H9 (cell line): ENCODE results near the gene ARMC9. TPM values are rescaled to one million over a fixed set of nuclear protein-coding genes. Genes with fewer than 3 reads are reported as not detected.

Source experiments
- DNase-seq: peaks from one replicate; pipeline ENCODE4 v3.0.0-alpha.2; 2017
- H2AFZ ChIP-seq: one replicate; pipeline ENCODE4 v1.6.1; 2013; ENCODE audit warnings: mild to moderate bottlenecking, low read length, control low read depth, moderate library complexity
- H2AK5ac ChIP-seq: 2 replicates; pipeline ENCODE4 v1.6.1; 2013; ENCODE audit warnings: low read length, control low read depth, mixed read lengths; ENCODE audit not compliant: insufficient read length
- H2BK120ac ChIP-seq: one replicate; pipeline ENCODE4 v1.6.1; 2013; ENCODE audit warnings: low read depth, mild to moderate bottlenecking, low read length, control low read depth, inconsistent platforms; ENCODE audit not compliant: poor library complexity, severe bottlenecking
- H2BK12ac ChIP-seq: 2 replicates; pipeline ENCODE4 v1.6.1; 2013; ENCODE audit warnings: low read length, control low read depth, mixed read lengths, low read depth; ENCODE audit not compliant: insufficient read length
- H2BK15ac ChIP-seq: 2 replicates; pipeline ENCODE4 v1.6.1; 2013; ENCODE audit warnings: low read depth, low read length, control low read depth
- H2BK20ac ChIP-seq: one replicate; pipeline ENCODE4 v1.6.1; 2013; ENCODE audit warnings: low read depth, mild to moderate bottlenecking, low read length, control low read depth, inconsistent platforms; ENCODE audit not compliant: poor library complexity, severe bottlenecking
- H2BK5ac ChIP-seq: 2 replicates; pipeline ENCODE4 v1.6.1; 2013; ENCODE audit warnings: low read length, control low read depth, mixed read lengths; ENCODE audit not compliant: insufficient read length
- H3K14ac ChIP-seq: 2 replicates; pipeline ENCODE4 v1.6.1; 2013; ENCODE audit warnings: low read length, control low read depth; ENCODE audit not compliant: insufficient read depth
- H3K18ac ChIP-seq: 2 replicates; pipeline ENCODE4 v1.6.1; 2013; ENCODE audit warnings: low read depth, mild to moderate bottlenecking, mixed read lengths, low read length, control low read depth; ENCODE audit not compliant: insufficient read length
- H3K23ac ChIP-seq: 2 replicates; pipeline ENCODE4 v1.6.1; 2013; ENCODE audit warnings: low read length, control low read depth, mixed read lengths, low read depth; ENCODE audit not compliant: insufficient read length
- H3K23me2 ChIP-seq: 2 replicates; pipeline ENCODE4 v1.6.1; 2013; ENCODE audit warnings: low read depth, mild to moderate bottlenecking, mixed read lengths, low read length, control low read depth; ENCODE audit not compliant: insufficient read length, poor library complexity, severe bottlenecking
- H3K27ac ChIP-seq: 2 replicates; pipeline ENCODE4 v1.5.1; 2013; ENCODE audit warnings: low read length, control low read depth, mixed read lengths, low read depth; ENCODE audit not compliant: insufficient read length
- H3K27me3 ChIP-seq: 2 replicates; pipeline ENCODE4 v1.6.1; 2013; ENCODE audit warnings: low read length, control low read depth, inconsistent platforms; ENCODE audit not compliant: insufficient read depth
- H3K4ac ChIP-seq: 2 replicates; pipeline ENCODE4 v1.6.1; 2013; ENCODE audit warnings: low read depth, mild to moderate bottlenecking, control low read depth, inconsistent platforms, low read length, moderate library complexity
- H3K4me1 ChIP-seq: 2 replicates; pipeline ENCODE4 v1.6.1; 2013; ENCODE audit warnings: low read length, control low read depth, inconsistent platforms; ENCODE audit not compliant: insufficient read depth
- H3K4me2 ChIP-seq: 2 replicates; pipeline ENCODE4 v1.6.1; 2013; ENCODE audit warnings: low read length, control low read depth, mixed read lengths; ENCODE audit not compliant: insufficient read length, insufficient read depth
- H3K56ac ChIP-seq: 2 replicates; pipeline ENCODE4 v1.6.1; 2013; ENCODE audit warnings: low read depth, mild to moderate bottlenecking, mixed read lengths, low read length, control low read depth; ENCODE audit not compliant: insufficient read length
- H3K79me1 ChIP-seq: 2 replicates; pipeline ENCODE4 v1.6.1; 2013; ENCODE audit warnings: low read depth, mild to moderate bottlenecking, moderate library complexity, low read length, control low read depth, inconsistent platforms; ENCODE audit not compliant: insufficient read depth, poor library complexity, severe bottlenecking
- H3K79me2 ChIP-seq: 2 replicates; pipeline ENCODE4 v1.6.1; 2013; ENCODE audit warnings: low read length, control low read depth, inconsistent platforms; ENCODE audit not compliant: insufficient read depth
- H3K9ac ChIP-seq: 2 replicates; pipeline ENCODE4 v1.6.1; 2013; ENCODE audit warnings: low read length, control low read depth, mixed read lengths; ENCODE audit not compliant: insufficient read length; ENCODE audit errors: extremely low read depth
- H3K9me3 ChIP-seq: one replicate; pipeline ENCODE4 v1.6.1; 2013; ENCODE audit warnings: low read depth, low read length, inconsistent platforms; ENCODE audit not compliant: control insufficient read depth
- H3T11ph ChIP-seq: one replicate; pipeline ENCODE4 v1.6.1; 2013; ENCODE audit warnings: mild to moderate bottlenecking, low read length, control low read depth, inconsistent platforms
- H4K20me1 ChIP-seq: one replicate; pipeline ENCODE4 v1.6.1; 2013; ENCODE audit not compliant: control insufficient read depth, insufficient read length, insufficient read depth
- H4K5ac ChIP-seq: 2 replicates; pipeline ENCODE4 v1.6.1; 2013; ENCODE audit warnings: low read depth, mild to moderate bottlenecking, mixed read lengths, low read length, control low read depth; ENCODE audit not compliant: insufficient read length
- H4K8ac ChIP-seq: replicated peaks from 2 replicates; pipeline ENCODE4 v1.6.1; 2013; ENCODE audit warnings: low read length, control low read depth, mixed read lengths, low read depth; ENCODE audit not compliant: insufficient read length
- H4K91ac ChIP-seq: 2 replicates; pipeline ENCODE4 v1.6.1; 2013; ENCODE audit warnings: low read depth, mild to moderate bottlenecking, moderate library complexity, mixed read lengths, low read length, control low read depth; ENCODE audit not compliant: insufficient read length
- H3K27ac Mint-ChIP-seq, 3 experiments: 2 replicates in 2 of 3; 3 replicates in 1 of 3; pipeline ENCODE4 v1.8.0; 2020 to 2021; ENCODE audit warnings: mixed read lengths in 3 of 3, mild to moderate bottlenecking in 1 of 3, moderate library complexity in 1 of 3
- H3K27me3 Mint-ChIP-seq: 2 replicates; pipeline ENCODE4 v1.8.0; 2021; ENCODE audit warnings: low read depth, mild to moderate bottlenecking, moderate library complexity, mixed read lengths
- H3K36me3 Mint-ChIP-seq, 3 experiments: 2 replicates in 2 of 3; 3 replicates in 1 of 3; pipeline ENCODE4 v1.8.0; 2020 to 2021; ENCODE audit warnings: low read depth in 3 of 3, mixed read lengths in 3 of 3; ENCODE audit not compliant: insufficient read depth in 1 of 3
- H3K4me1 Mint-ChIP-seq, 2 experiments: 2 replicates each; pipeline ENCODE4 v1.8.0; 2020; ENCODE audit warnings: mixed read lengths in 2 of 2
- H3K4me3 Mint-ChIP-seq, 2 experiments: 2 replicates in 1 of 2; 3 replicates in 1 of 2; pipeline ENCODE4 v1.8.0; 2020 to 2021; ENCODE audit warnings: mild to moderate bottlenecking in 2 of 2, mixed read lengths in 2 of 2, moderate library complexity in 1 of 2
- H3K9me3 Mint-ChIP-seq, 2 experiments: 2 replicates in 1 of 2; 3 replicates in 1 of 2; pipeline ENCODE4 v1.8.0; 2020; ENCODE audit warnings: mild to moderate bottlenecking in 2 of 2, mixed read lengths in 2 of 2, moderate library complexity in 1 of 2
- WGBS: extraction: QIAGEN DNeasy Blood & Tissue Kit; methylation state at CpG from one replicate; pipeline ENCODE4 v1.1.7; 2013; ENCODE audit warnings: missing lambda C conversion rate, low lambda C conversion rate, mixed read lengths; ENCODE audit not compliant: insufficient read length; ENCODE audit errors: extremely low coverage; 5-methylcytosine and 5-hydroxymethylcytosine counted together
- total RNA-seq: library from RNA; stranded (reverse); gene quantifications from 2 replicates; pipeline ENCODE4 v1.2.1, GENCODE V29; 2021
- TF ChIP-seq, protein P1 (sequence below): fragments of 200-600 bp; sonication (generic); conservative IDR thresholded peaks from 3 replicates; pipeline ENCODE4 v1.8.0; 2021; ENCODE audit warnings: antibody characterized with exemption, mild to moderate bottlenecking

The ARMC9 gene
- total RNA-seq, 1 experiment from 2014 or later: 37.6 TPM

- H3K4me1 Mint-ChIP-seq: no peaks in the 10 kb centered on the region
- no peak overlapping the region for H2BK20ac ChIP-seq
- H3K23me2 ChIP-seq: no peaks in the 10 kb centered on the region
- no CpG with 5 or more reads among the region's 3 CpGs for WGBS
- H4K91ac ChIP-seq: no peak overlapping the region
- no peaks in the 10 kb centered on the region for H3K27me3 Mint-ChIP-seq
- H4K5ac ChIP-seq: no peak overlapping the region
- H2BK5ac ChIP-seq: no peak overlapping the region
- no peak overlapping the region for H3K18ac ChIP-seq
- no peaks in the 10 kb centered on the region for H3K4me1 ChIP-seq
- H3K4ac ChIP-seq: no peak overlapping the region
- no peak overlapping the region for H2BK15ac ChIP-seq
- H3K27ac Mint-ChIP-seq: no peak overlapping the region
- no peak overlapping the region for H2AFZ ChIP-seq
- no peaks in the 10 kb centered on the region for H3K79me2 ChIP-seq
- no peak overlapping the region for H3K27ac ChIP-seq
- H2AK5ac ChIP-seq: no peak overlapping the region
- H2BK12ac ChIP-seq: no peak overlapping the region
- H3K14ac ChIP-seq: no peak overlapping the region
- no peak overlapping the region for H3K56ac ChIP-seq
- H4K20me1 ChIP-seq: no peaks in the 10 kb centered on the region
- no peak overlapping the region for H3K23ac ChIP-seq
- H3T11ph ChIP-seq: no peak overlapping the region
- no peak overlapping the region for H2BK120ac ChIP-seq
- H3K9ac ChIP-seq: no peak overlapping the region
- H3K27me3 ChIP-seq: no peaks in the 10 kb centered on the region
- peaks cover 25 to 58% (median 33%) of the 10 kb centered on the region in 3 experiments; a peak in 6 of 7 replicates for H3K36me3 Mint-ChIP-seq
- DNase-seq: no peak
- no peaks in the 10 kb centered on the region for H3K79me1 ChIP-seq
- H3K9me3 Mint-ChIP-seq: no peaks in the 10 kb centered on the region
- H3K4me2 ChIP-seq: no peak overlapping the region
- no peak overlapping the region for H3K4me3 Mint-ChIP-seq
- no peaks in the 10 kb centered on the region for H3K9me3 ChIP-seq
- H4K8ac ChIP-seq: no peak overlapping the region
- TF ChIP-seq, protein P1, sequence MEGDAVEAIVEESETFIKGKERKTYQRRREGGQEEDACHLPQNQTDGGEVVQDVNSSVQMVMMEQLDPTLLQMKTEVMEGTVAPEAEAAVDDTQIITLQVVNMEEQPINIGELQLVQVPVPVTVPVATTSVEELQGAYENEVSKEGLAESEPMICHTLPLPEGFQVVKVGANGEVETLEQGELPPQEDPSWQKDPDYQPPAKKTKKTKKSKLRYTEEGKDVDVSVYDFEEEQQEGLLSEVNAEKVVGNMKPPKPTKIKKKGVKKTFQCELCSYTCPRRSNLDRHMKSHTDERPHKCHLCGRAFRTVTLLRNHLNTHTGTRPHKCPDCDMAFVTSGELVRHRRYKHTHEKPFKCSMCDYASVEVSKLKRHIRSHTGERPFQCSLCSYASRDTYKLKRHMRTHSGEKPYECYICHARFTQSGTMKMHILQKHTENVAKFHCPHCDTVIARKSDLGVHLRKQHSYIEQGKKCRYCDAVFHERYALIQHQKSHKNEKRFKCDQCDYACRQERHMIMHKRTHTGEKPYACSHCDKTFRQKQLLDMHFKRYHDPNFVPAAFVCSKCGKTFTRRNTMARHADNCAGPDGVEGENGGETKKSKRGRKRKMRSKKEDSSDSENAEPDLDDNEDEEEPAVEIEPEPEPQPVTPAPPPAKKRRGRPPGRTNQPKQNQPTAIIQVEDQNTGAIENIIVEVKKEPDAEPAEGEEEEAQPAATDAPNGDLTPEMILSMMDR: no peak
Observed at GRCh38 chr2:231172025-231172424, 26.4 kb upstream of the ARMC9 start.
